AG10803 (cell line): ENCODE measurements around the gene BEND4.

Experiments
- DNase-seq: peaks from one replicate; pipeline ENCODE4 v3.0.0; 2010; ENCODE audit warnings: low read depth
- H3K4me3 ChIP-seq: 2 replicates; pipeline ENCODE4 v1.5.1; 2011; ENCODE audit warnings: mild to moderate bottlenecking, low read length, control low read depth
- TF ChIP-seq, protein P1 (sequence below): conservative IDR thresholded peaks from 2 replicates; pipeline ENCODE4 v1.5.1; 2011; ENCODE audit warnings: mild to moderate bottlenecking, low read length, control low read depth, inconsistent platforms

Gene BEND4

DNA sequence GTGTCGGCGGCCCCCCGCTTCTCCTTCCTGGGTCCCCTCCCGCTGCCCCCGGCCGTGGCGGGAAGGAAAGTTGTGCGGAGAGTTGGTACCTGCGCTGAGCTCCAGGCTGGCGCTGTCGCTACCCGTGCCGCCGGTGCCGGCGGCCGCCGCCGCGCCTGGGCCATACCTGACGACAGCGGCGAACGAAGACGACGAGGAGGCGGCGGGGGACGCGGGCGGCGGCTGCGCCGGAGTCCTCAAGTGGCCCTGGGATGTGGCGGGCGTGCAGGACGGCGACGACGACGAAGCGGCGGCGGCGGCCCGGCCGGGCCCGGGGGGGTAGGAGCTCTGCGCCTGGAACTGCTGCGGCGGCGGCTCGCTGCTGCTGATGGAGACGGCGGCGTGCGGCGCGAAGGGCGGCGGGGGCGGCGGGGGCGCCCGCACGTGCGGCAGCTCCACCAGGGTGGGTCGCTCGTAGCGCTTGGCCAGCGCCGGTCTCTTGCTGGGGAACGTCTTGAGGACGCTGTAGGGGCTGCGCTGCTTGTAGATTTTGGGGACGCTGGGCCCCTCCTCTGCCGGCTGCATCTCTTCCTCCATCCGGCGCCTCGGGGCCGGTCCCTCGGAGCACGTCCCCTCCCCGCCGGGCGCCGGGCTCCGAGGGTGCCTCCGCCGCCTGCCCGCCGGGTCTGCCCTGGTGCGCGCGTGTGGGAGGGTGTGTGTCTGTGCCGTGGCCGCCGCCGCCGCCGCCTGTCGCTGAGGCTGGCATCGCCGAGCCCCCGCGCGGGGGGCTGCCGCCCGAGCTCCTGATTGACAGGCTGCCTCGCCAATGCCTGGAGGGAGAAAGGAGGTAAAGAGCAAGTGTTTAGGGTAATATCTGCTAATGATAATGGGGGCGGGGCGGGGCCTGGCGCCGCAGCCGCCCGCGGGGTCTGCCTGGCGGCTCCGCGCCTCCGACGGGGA lies 618 bp downstream of the BEND4 start:
- no peak overlapping the region for H3K4me3 ChIP-seq
- TF ChIP-seq, protein P1, sequence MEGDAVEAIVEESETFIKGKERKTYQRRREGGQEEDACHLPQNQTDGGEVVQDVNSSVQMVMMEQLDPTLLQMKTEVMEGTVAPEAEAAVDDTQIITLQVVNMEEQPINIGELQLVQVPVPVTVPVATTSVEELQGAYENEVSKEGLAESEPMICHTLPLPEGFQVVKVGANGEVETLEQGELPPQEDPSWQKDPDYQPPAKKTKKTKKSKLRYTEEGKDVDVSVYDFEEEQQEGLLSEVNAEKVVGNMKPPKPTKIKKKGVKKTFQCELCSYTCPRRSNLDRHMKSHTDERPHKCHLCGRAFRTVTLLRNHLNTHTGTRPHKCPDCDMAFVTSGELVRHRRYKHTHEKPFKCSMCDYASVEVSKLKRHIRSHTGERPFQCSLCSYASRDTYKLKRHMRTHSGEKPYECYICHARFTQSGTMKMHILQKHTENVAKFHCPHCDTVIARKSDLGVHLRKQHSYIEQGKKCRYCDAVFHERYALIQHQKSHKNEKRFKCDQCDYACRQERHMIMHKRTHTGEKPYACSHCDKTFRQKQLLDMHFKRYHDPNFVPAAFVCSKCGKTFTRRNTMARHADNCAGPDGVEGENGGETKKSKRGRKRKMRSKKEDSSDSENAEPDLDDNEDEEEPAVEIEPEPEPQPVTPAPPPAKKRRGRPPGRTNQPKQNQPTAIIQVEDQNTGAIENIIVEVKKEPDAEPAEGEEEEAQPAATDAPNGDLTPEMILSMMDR, result no peak
- DNase-seq, result no peak

DNA sequence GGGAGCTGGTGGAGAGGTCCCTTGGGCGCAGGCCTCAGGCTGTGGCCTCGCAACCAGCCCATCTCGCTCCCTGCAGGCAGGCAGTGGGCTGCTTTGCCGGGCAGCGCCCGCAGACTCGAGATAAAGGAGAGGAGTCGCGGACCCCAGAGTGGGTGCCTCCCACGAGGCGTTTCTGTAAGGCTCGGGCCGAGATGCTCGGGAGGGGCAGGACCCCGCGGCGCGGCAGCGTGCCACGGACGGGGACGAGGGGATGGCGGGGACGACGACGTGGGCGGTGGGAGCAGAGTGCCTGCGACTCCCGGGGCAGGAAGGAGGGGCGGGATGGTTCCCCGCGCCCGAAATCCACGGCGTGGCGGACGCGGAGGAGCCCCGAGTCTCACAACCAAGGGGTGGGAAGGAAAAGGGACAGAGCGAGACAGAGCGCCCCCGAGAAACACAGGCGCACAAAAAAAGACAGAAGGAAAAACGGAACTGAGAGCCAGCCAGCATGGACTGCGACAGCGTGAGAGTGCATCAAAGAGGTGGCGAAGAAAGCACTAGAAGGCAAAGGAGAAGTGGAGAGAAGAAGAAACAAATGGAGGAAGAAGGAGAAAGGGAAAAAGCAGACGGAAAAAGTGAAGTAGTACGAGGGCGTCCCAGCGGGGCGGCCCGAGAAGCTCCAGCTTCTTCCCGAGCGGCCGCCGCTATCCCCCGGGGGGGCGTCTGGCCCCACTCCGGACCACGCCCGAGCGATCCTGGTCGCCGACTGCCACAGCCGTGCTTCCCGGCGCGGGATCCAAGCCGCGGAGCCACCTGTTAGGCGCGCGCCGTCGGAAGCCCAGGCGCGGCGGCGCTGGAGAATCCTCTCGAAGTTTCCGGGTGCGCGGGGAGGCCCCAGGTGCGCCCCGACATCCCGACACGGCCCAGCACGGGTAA lies 1.5 kb downstream of the BEND4 start:
- H3K4me3 ChIP-seq, result no peak overlapping the region
- no peak for DNase-seq
- TF ChIP-seq, protein P1, result no peak

GRCh38 chr4:42149004-42149403 lies 3.5 kb downstream of the BEND4 start:
- DNase-seq, result no peak
- no peak overlapping the region for H3K4me3 ChIP-seq
- TF ChIP-seq, protein P1, result no peak

GRCh38 chr4:42148425-42148824 lies 4.0 kb downstream of the BEND4 start:
- TF ChIP-seq, protein P1, result no peak
- no peak for DNase-seq
- H3K4me3 ChIP-seq, result no peak overlapping the region

- TF ChIP-seq, protein P1, result no peak
- no peak for DNase-seq
- H3K4me3 ChIP-seq, result no peak overlapping the region
Observed at GRCh38 chr4:42144028-42144427, 8.4 kb downstream of the BEND4 start.

GRCh38 chr4:42142591-42142990 lies 9.9 kb downstream of the BEND4 start:
- TF ChIP-seq, protein P1, result no peak
- no peak for DNase-seq
- H3K4me3 ChIP-seq, result no peak overlapping the region
